ENCODE results near the gene KRT78. TPM values are rescaled to one million over a fixed set of nuclear protein-coding genes. Genes with fewer than 3 reads are reported as not detected.
"Not testable (repeated sequence)": the region's sequence is repeated elsewhere in the genome, so short reads cannot be mapped to it uniquely, and the experiment has no call there.

KRT78 gene
- total RNA-seq, 1 donor from 2014 or later: 89.1 TPM

DNA sequence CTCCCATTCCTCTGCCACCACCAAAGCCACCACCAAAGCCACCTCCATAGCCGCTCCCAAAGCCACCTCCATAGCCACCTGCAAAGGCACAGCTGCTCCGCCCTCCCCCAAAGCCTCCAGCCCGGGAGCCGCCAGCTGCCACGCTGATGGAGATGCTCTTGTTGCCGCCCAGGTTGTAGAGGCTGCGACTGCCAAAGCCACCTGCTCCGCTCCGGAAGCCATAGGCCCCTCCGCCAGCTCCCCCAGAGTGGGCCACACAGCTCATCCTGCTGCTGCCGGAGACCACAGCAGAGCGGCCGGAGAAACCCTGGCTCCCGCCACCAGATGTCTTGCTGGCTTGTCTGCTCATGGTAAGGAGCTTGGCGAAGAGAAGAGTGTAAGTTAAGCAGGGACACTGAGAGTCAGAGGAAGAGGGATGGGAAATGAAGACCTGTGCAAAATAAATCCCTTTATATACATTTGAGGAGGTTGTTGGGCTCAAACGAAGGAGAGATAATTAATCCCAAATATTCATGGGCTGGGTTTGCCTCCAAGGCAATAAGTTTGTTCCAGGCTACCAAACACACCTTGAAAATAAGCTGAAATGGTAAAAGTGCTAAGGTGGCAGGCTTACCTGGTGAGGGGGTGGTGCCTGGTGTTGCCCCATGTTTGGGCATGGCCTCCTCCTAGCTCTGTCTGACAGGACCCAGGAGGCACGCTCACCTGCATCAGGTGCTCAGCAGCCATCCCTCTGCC lies 52.9 kb downstream of the KRT78 start, which contains the start of gene KRT3:
Gene KRT3 (minus strand): TSS at position 424 of the 735 bp plus-strand sequence. CDS start 75 bp downstream, at position 349.
- no peak for DNase-seq (ENCODE audit: extremely low spot score in 2 of 2)
- H3K4me3 ChIP-seq: no peak within 1 kb of the TSS
- TF ChIP-seq, protein P1, sequence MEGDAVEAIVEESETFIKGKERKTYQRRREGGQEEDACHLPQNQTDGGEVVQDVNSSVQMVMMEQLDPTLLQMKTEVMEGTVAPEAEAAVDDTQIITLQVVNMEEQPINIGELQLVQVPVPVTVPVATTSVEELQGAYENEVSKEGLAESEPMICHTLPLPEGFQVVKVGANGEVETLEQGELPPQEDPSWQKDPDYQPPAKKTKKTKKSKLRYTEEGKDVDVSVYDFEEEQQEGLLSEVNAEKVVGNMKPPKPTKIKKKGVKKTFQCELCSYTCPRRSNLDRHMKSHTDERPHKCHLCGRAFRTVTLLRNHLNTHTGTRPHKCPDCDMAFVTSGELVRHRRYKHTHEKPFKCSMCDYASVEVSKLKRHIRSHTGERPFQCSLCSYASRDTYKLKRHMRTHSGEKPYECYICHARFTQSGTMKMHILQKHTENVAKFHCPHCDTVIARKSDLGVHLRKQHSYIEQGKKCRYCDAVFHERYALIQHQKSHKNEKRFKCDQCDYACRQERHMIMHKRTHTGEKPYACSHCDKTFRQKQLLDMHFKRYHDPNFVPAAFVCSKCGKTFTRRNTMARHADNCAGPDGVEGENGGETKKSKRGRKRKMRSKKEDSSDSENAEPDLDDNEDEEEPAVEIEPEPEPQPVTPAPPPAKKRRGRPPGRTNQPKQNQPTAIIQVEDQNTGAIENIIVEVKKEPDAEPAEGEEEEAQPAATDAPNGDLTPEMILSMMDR (IDR thresholded peaks at IDR 0.05): no peak
- no peak for TF ChIP-seq POLR2AphosphoS5 (IDR thresholded peaks at IDR 0.05; ENCODE audit: insufficient read depth in 1 of 2, low read depth in 1 of 2)
- no peak for TF ChIP-seq POLR2A (IDR thresholded peaks at IDR 0.05)
- H3K27me3 ChIP-seq: no peaks in the 10 kb centered on the region
- H3K27ac ChIP-seq: no peak within 1 kb of the TSS
- intact Hi-C loops (cut with DNase I): no loop called here
- no peaks in the 10 kb centered on the region for H3K9me3 ChIP-seq
- peaks cover 12% of the 10 kb centered on the region for H3K4me1 ChIP-seq
- H3K36me3 ChIP-seq: no peaks in the 10 kb centered on the region

DNA sequence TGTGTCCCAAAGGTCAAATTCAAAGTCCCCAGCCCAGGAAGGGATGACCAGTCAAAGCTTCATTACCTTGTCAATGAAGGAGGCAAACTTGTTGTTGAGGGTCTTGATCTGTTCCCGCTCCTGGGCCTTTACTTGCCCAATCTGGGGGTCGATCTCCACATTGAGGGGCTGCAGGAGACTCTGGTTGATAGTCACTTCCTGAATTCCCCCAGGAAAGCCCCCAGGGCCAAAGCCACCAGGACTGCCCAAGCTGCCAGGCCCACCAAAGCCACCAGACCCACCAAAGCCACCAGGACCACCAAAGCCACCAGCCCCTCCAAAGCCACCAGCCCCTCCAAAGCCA lies 53.5 kb downstream of the KRT78 start:
- H3K36me3 ChIP-seq; H3K4me3 ChIP-seq; H3K27ac ChIP-seq; DNase-seq (ENCODE audit: extremely low spot score in 2 of 2); H3K27me3 ChIP-seq; intact Hi-C loops (cut with DNase I); H3K9me3 ChIP-seq; H3K4me1 ChIP-seq: not testable (repeated sequence)

DNA sequence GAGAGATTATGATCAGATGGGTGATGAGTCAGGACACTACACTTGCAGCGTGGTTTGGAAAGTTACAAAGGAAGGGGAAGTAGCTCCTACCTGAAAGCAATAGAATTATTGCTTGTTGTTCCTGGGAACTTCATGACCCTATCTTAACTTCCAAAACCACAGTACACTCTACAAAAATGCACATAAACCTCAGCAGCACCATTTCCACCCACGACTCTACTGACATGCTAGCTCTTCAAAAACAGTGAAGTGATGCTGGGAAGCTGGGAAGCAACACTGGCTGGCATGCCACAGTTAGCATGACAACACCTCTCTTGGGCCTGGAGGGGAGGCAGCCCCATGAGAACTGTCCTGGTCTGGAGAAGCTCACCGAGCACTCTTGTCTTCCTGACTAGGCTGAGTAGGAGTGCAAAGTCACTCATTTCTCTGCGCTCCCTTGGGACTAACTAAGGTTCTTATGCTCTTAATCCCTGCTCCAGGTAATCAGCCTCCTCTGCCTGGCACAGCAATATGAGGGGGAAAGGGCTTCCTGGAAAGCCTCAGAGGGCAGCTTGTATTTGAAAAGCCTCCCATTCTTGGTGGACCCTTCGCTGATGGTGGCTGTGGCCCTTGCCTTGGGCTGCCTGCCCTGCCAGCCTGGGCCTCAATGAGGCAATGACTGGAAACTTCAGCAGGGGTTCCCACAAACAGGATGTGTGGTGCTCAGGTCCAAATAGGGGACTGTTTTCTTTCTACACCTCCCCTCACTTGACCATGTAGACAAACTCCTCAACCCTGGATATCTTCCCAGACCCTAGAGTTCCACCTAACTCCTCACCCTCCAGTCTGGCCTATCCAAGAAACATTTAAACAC lies 54.1 kb downstream of the KRT78 start:
- no peak for DNase-seq (ENCODE audit: extremely low spot score in 2 of 2)
- Histone ChIP-seq H3K27me3 (no peaks in the 10 kb centered on the region), H3K4me1 (peaks cover 9% of the 10 kb centered on the region), H3K4me3 (no peak overlapping the region), H3K9me3 (no peaks in the 10 kb centered on the region), H3K36me3 (no peaks in the 10 kb centered on the region), H3K27ac (no peak overlapping the region)
- intact Hi-C loops (cut with DNase I): no loop called here
- TF ChIP-seq, protein P1 (IDR thresholded peaks at IDR 0.05): no peak
- TF ChIP-seq POLR2AphosphoS5 (IDR thresholded peaks at IDR 0.05; ENCODE audit: insufficient read depth in 1 of 2, low read depth in 1 of 2) (no peak), POLR2A (IDR thresholded peaks at IDR 0.05) (no peak)

GRCh38 chr12:52792185-52793029 lies 56.4 kb downstream of the KRT78 start:
- Histone ChIP-seq H3K27ac (no peak overlapping the region), H3K4me3 (no peak overlapping the region), H3K4me1 (peaks cover 13% of the 10 kb centered on the region), H3K9me3 (no peaks in the 10 kb centered on the region), H3K36me3 (no peaks in the 10 kb centered on the region), H3K27me3 (no peaks in the 10 kb centered on the region)
- intact Hi-C loops (cut with DNase I): loop anchor here (1.0 kb wide), 1 partner anchor 39 kb away; no protein-coding TSS in a partner anchor
- TF ChIP-seq POLR2A (IDR thresholded peaks at IDR 0.05): no peak
- no peak for DNase-seq (ENCODE audit: extremely low spot score in 2 of 2)

GRCh38 chr12:52791271-52792184 lies 57.3 kb downstream of the KRT78 start:
- no peaks in the 10 kb centered on the region for H3K36me3 ChIP-seq
- no peak for DNase-seq (ENCODE audit: extremely low spot score in 2 of 2)
- H3K27me3 ChIP-seq: no peaks in the 10 kb centered on the region
- no peak overlapping the region for H3K4me3 ChIP-seq
- H3K9me3 ChIP-seq: no peaks in the 10 kb centered on the region
- peaks cover 13% of the 10 kb centered on the region for H3K4me1 ChIP-seq
- no peak overlapping the region for H3K27ac ChIP-seq
- TF ChIP-seq, protein P1 (IDR thresholded peaks at IDR 0.05): no peak
- TF ChIP-seq POLR2AphosphoS5 (IDR thresholded peaks at IDR 0.05; ENCODE audit: insufficient read depth in 1 of 2, low read depth in 1 of 2) (no peak), POLR2A (IDR thresholded peaks at IDR 0.05) (no peak)
- intact Hi-C loops (cut with DNase I): loop anchor here (1.0 kb wide), 1 partner anchor 40 kb away; no protein-coding TSS in a partner anchor

Data from vagina (tissue), 2 donors.